GM20431 (cell line): ENCODE measurements around the gene ZNF134.

Experiments
- in situ Hi-C: fragments of 300-500 bp; cut with MseI, MboI; formaldehyde crosslinking; loops from one replicate; pipeline ENCODE4 v1.15.0; 2020; ENCODE audit warnings: low sequenced_read_pairs; ENCODE audit not compliant: unreplicated experiment

ZNF134 gene

DNA sequence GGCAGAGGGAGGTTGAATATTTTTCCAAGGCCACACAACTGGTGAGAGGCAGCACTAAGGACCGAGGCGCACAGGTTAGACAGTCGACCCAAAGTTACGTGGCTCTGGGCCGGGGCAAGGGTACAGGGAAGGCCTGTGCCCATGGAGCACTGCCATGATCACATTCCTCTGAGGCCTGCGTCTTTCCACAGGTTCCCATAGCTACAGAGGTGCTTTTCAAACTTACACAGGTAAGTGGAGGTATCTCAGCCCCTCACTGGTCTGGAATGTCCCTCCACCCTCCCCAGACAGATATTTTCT is 19.7 kb downstream of the ZNF134 start:
- in situ Hi-C loops, result no loop called here

DNA sequence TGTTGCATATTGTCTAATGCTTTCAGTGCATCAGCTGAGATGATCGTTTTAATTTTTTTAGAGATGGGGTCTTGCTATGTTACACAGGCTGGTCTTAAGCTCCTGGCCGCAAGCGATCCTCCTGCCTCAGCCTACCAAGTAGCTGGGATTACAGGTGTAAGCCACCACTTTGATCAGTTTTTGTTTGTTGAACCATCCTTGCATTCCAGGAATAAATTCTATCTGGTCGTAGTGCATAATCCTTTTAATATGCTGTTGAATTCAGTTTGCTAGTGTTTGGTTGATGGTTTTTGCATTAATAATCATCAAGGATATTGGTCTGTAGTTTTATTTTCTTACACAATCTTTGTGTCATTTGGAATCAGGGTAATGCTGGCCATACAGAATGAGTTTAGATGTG is 23.3 kb downstream of the ZNF134 start:
- in situ Hi-C loops, result no loop called here

DNA sequence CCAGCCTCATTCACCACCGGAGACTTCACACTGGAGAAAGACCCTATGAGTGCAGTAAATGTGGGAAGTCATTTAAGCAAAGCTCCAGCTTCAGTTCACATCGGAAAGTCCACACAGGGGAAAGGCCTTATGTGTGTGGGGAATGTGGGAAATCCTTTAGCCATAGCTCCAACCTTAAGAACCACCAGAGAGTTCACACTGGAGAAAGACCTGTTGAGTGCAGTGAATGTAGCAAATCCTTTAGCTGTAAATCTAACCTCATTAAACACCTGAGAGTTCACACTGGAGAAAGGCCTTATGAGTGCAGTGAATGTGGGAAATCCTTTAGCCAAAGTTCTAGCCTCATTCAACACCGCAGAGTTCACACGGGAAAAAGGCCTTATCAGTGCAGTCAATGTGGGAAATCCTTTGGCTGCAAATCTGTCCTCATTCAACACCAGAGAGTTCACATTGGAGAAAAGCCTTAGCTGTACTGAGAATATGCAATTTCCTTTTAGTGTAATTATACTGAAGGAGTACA is 27.7 kb downstream of the ZNF134 start:
- in situ Hi-C loops, result no loop called here

DNA sequence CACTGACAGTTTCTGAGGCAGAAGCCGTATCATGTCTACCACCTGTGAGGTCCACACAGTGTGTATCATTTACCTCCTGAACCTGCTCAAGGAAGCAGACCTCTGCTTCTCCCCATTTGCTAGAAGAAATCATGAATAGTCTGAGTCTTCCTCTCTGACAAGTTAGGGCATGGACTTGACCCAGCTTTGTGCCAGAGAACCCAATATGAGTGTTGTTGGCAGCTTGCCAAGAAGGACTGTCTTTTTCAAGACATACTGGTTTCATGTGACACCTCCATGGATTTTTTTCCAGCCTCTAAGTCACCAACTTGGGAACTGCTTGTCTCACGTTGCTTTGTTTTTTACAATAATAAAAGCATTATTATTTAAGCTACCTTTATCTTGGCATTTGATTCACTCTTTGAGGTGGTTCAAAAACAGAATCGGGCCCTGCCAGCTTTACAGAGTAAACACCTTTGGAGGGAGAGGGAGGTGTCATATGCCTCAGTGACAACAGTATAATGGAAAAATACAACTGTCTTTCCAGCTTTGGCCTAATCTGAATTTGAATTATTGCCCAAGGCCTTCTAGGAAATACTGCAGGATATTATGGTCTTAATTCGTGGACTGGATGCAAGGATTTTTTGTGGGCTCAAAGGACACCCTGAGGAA is 28.5 kb downstream of the ZNF134 start:
- in situ Hi-C loops, result no loop called here

DNA sequence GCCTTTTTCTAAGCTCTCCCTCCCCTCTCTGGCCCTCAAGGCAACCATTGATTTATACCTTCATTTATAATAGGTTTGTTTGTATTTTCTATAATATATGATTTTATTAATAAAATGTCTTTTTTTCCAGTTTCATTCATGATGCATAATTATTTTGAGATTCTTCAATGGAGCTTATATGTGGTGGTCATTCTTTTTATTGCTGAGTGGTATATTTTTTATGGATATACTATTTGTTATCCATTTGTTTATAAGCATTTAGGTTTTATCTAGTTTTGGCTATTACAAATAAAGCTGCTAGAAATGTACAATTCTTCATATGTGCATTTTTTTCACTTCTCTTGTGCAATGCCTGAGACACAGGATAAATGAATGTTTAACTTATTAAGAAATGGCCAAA is 29.7 kb downstream of the ZNF134 start:
- in situ Hi-C loops, result no loop called here

DNA sequence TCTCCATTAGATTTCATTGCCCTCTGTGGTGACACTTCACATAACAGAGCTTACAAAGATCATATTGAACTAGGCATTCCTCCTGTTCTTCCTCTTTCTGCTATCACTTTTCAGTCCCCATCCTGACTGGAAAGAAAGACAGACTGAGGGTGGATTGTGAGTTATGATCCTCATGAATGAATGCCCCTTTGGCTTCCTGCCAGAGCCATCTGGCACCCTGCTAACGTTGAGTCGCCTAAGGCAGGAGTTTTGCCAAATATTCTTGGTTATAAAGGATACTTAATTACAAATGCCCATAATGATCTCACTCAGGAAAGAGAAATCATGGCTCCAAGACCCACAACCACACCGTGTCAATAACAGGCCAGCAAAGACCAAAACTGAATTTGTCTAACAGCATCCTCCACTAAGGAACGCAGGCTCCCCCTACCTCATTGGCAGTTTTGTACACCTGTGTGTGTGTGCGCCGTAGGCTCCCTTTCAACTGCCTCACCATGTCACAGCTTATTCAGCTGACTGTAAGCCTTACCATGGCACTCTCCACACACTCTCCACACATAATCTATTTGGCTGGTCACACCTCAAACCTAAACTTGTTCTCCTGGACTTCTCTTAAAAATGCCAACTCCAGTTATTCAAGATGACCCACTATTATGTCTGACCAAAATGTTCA is 34.4 kb downstream of the ZNF134 start:
- in situ Hi-C loops, result no loop called here

DNA sequence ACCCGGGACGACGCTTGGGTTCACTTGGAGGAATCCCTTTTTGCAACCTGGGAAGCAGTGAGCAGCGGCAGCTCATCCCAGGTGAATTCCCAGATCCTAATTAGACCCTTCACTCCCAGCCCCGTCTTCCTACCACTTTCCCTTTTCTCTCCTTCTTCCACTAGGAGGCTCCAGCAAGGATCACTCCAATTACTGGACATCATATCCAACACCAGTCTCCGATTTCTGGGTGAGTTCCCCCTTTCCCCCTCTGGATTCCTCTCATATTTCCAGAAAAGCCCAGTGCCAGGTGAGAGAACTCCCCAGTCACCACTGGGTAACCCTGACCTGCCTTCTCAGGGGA is 37.6 kb downstream of the ZNF134 start:
- in situ Hi-C loops, result no loop called here

DNA sequence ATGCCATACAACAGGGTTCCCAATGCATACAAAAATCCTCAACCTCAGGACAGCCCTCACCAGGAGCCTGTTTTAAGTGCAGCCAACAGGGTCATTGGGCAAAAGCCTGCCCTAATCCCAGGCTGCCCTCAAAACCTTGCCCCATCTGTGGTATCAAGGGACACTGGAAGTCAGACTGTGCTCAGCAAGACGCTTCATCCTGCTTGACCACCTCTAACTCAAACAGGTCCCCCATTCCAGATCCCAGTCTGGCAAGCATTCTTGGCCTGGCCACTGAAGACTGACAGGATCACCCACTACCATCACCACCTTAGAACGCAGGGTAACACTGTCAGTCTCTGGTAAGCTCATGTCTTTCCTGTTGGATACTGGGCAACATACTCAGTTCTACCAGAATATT is 39.6 kb downstream of the ZNF134 start:
- in situ Hi-C loops, result no loop called here

DNA sequence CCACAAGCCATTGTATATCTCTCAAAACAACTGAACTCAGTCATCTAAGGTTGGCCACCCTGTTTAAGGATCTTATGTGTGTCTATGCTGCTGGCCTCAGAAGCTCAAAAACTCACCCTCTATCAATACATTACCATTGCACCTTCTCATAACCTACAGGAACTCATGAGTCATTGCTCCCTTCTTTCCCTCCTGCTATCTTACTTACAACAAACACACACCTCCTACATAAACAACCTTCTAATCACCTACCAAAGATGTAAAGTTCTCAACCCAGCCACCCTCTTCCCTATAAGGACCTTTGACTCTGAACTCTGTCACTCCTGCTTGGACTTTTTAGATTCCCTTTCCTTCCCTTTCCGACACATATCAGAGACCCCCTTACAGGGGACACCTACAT is 41.4 kb downstream of the ZNF134 start:
- in situ Hi-C loops, result no loop called here

DNA sequence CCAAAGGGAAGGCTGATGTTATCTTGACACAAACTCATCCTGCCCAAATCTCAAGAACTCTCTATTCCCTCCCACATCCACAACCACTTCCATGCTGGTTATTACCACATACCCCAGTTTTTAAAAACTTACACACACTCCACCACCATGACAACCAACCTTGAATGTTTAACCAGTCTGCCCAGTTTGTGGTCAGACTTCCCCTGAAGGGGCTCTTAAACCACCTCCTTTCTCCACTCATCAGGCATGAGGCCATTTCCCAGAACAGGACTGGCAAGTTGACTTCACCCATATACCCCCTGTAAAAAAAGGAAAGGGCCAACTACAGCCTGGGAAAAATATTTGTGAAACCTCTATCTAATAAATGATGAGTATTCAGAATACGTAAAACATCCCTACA is 42.3 kb downstream of the ZNF134 start:
- in situ Hi-C loops, result no loop called here

DNA sequence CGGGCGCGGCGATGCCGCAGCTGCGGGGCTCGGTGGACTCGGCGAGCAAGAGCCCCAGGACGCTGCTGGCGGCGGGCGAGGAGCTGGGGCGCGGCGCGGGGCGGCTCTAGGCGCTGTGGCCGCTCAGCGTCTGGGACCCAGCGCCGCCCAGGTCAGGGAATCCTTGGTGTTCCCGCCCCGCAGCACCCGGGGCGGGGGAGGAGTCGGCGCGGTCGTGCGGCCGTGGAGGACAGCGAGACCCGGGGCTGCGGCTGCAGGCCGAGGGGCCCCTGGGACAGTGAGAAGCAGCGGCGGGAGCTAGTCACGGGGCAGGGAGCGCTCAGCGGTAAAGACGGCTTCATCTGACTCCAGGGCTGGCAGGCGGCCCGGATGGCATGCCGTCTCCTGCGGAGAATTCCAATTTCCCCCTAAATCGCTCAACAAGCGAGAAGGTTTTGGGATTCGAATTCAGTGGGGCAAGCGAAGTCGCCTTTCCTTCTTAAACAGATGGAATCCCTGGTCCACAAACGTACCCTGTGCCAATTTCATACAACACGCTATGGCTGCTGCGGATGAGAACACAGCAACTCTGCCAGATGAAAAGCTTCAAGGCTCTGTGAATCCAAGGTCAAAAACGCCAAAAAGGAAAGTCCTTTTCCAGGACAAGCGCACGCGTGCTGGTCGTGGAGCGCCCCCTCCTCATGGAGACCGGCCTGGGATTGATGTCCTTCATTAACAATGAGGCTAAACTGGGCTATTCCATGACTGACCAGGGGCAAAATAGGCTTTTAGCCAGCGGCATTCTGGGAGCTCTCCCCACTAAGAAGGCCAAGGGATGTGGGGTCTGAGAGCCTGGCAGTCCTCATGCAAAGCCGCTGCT is 50.5 kb downstream of the ZNF134 start:
- in situ Hi-C loops, result no loop called here

DNA sequence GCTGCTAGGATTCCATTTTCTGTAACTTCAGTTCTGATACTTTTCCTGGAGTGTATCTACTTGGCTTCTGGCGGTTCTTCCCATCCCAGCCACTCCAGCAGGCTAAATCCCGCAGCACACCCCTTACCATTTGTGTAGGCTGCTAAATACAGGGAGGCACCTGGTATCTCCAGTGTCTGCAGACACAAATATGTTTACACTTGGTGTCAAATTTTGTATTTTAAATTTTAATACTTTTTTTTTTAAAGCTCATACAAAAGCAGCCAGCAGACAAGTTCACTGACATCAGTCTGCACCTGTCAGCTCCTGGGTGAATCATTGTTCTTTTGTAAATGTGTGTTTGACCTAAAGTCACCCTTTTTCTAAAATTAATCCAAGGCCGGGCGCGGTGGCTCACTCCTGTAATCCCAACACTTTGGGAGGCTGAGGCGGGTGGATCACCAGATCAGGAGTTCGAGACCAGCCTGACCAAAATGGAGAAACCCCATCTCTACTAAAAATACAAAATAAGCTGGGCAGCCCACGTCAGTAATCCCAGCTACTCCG is 51.3 kb downstream of the ZNF134 start:
- in situ Hi-C loops, result no loop called here

DNA sequence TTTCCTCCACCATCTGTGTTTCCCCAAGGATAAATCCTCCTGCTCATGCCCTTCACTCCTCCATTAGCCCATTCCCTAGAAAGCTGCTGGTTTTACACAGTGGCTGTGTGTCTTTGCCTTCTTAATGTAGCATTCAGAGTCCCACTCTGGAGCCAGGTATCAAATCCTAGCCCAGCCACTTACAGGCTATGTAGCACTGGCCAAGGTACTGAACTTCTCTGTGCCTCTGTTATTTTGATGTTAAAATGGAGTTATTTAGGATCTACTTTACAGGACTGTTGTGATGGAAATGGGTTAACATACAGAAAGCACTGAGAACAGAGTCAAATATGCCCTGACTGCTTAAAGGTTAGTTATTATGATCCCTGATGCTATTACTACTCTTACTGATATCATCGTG is 53.2 kb downstream of the ZNF134 start:
- in situ Hi-C loops, result no loop called here

DNA sequence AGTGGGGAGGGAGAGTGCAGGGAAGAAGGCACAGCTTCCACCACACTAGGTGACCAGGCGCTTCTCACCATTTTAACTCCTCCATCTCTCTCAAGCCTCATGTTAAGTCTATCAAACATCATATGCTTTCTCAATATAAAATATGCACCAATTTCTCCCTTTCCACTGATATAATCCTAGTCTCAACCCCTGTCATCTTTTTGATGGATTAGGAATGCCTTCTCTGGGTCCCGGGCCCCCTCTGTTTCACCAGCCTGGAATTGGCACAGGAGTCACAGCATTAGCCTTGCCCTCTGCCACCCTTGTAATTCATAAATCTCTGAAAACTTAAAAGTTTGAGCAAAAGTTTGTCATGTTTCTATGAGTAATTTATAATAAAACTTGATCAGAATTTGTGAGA is 54.6 kb downstream of the ZNF134 start, which contains the start of gene ZSCAN4:
Gene ZSCAN4, plus strand, starts transcription at position 301 of the 400 bp plus-strand sequence. CDS start 7,211 bp downstream, outside the sequence.
- in situ Hi-C loops, result no loop called here

DNA sequence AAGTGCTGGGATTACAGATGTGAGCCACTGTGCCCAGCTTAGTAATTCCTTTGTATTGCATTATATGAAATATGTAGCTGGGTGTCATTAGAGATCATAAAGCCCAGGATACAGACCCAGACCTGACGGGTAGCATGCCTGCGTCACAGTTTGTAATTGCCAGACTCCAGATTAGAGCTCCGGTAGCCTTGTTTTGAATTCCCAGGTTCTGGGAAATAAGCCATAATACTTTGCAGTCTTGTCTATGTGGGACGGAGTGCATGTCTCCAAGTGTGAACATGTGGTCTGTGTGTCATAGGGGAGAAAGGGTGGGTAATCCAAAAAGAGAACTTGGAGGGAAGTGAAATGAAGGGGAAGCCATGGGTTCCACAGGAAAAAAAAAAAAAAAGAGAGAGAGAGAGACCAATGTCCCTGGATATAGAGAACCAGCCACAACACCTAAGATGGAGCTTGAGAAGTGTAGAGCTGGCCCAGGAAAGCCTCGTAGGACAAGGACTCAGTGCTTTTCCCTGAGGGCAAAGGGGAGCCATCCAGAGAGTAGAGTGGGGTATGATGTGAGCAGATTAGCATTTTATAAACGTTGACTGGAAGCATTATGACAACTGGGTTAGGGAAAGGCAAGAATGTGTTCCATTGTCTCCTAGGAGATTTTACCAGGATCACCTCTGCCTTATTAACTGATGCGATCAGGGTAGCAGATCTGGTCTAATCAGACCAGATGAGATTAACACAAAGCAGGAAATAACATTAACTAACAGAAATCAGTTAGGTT is 57.3 kb downstream of the ZNF134 start:
- in situ Hi-C loops, result no loop called here

DNA sequence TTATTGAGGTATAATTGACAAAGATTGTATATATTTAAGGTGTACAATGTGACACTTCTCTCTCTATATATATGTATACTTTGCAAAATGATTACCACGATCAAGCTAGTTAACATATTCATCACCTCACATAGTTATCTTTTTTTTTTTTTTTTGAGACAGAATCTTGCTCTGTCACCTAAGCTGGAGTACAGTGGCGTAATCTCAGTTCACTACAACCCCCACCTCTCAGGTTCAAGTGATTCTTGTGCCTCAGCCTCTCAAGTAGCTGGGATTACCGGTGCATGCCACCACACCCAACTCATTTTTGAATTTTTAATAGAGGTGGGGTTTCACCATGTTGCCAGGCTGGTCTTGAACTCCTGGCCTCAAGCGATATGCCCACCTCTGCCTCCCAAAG is 58.4 kb downstream of the ZNF134 start:
- in situ Hi-C loops, result no loop called here
